SJSA1 (cell line): ENCODE data around the gene OSGEP. TPM values are rescaled to one million over a fixed set of nuclear protein-coding genes. Genes with fewer than 3 reads are reported as not detected.
A peak's percentile ranks its signal among the peaks of the same experiment; 100 is the strongest.
"Not testable (repeated sequence)": the region's sequence is repeated elsewhere in the genome, so short reads cannot be mapped to it uniquely, and the experiment has no call there.

Experiments
- DNase-seq, 2 experiments: peaks; one replicate each; pipeline ENCODE4 v3.0.0-alpha.2; 2015 to 2020; ENCODE audit warnings: low spot score in 2 of 2, low read depth in 1 of 2
- H3K27ac ChIP-seq: fragments of 250-450 bp; sonication (Bioruptor Pico); 2 replicates; pipeline ENCODE4 v1.5.1; 2020; ENCODE audit warnings: mild to moderate bottlenecking, moderate library complexity
- H3K27me3 ChIP-seq: fragments of 250-450 bp; sonication (Bioruptor Pico); replicated peaks from 2 replicates; pipeline ENCODE4 v1.5.1; 2020; ENCODE audit warnings: mild to moderate bottlenecking, moderate library complexity
- H3K36me3 ChIP-seq: fragments of 250-450 bp; sonication (Bioruptor Pico); 2 replicates; pipeline ENCODE4 v1.5.1; 2020; ENCODE audit warnings: mild to moderate bottlenecking
- H3K4me1 ChIP-seq: fragments of 250-450 bp; sonication (Bioruptor Pico); replicated peaks from 2 replicates; pipeline ENCODE4 v1.6.1; 2021; ENCODE audit warnings: mild to moderate bottlenecking
- H3K4me3 ChIP-seq: fragments of 250-450 bp; sonication (Bioruptor Pico); 2 replicates; pipeline ENCODE4 v1.5.1; 2020; ENCODE audit warnings: mild to moderate bottlenecking
- H3K9me3 ChIP-seq: fragments of 250-450 bp; sonication (Bioruptor Pico); replicated peaks from 2 replicates; pipeline ENCODE4 v1.5.1; 2020; ENCODE audit warnings: mild to moderate bottlenecking
- total RNA-seq: library from RNA; depleted of rRNA; stranded (reverse); fragments of >200 nt; shearing (Covaris generic); gene quantifications from 2 replicates; pipeline ENCODE4 v1.2.3, GENCODE V29; 2014

The OSGEP gene
- total RNA-seq, 1 experiment from 2014 or later = 27.3 TPM

- Histone ChIP-seq H3K27me3 (no peaks in the 10 kb centered on the region), H3K27ac (peak overlapping the region; percentile 34), H3K4me1 (peaks cover 13% of the 10 kb centered on the region), H3K4me3 (peak overlapping the region; percentile 66), H3K9me3 (no peaks in the 10 kb centered on the region), H3K36me3 (peaks cover 44% of the 10 kb centered on the region)
- DNase-seq = no peak
Observed at GRCh38 chr14:20460458-20461224, 6.0 kb upstream of the OSGEP start.

- Histone ChIP-seq H3K9me3 (no peaks in the 10 kb centered on the region), H3K4me3 (no peak overlapping the region)
Observed at GRCh38 chr14:20458031-20458789, 3.6 kb upstream of the OSGEP start.

GRCh38 chr14:20456971-20457370 is 2.4 kb upstream of the OSGEP start:
- Histone ChIP-seq H3K27me3 (no peaks in the 10 kb centered on the region), H3K36me3 (peaks cover 51% of the 10 kb centered on the region), H3K4me3 (no peak overlapping the region), H3K4me1 (peaks cover 13% of the 10 kb centered on the region), H3K27ac (no peak overlapping the region), H3K9me3 (no peaks in the 10 kb centered on the region)
- DNase-seq = no peak

More at GRCh38 chr14:20458031-20458789, 3.6 kb upstream of the OSGEP start:
- H3K4me1 ChIP-seq = peaks cover 13% of the 10 kb centered on the region
- peaks cover 44% of the 10 kb centered on the region for H3K36me3 ChIP-seq
- no peak for DNase-seq
- no peak overlapping the region for H3K27ac ChIP-seq
- H3K27me3 ChIP-seq = no peaks in the 10 kb centered on the region

- peak overlapping the region; percentile 57 for H3K4me3 ChIP-seq
- peak in 1 of 2 experiments; percentile 71 for DNase-seq
- peak overlapping the region; percentile 88 for H3K27ac ChIP-seq
Observed at GRCh38 chr14:20455355-20456300, 1.0 kb upstream of the OSGEP start.

GRCh38 chr14:20452831-20453230 is 1.8 kb downstream of the OSGEP start:
- not testable (repeated sequence) for H3K4me1 ChIP-seq, H3K27me3 ChIP-seq, DNase-seq, H3K27ac ChIP-seq, H3K9me3 ChIP-seq, H3K4me3 ChIP-seq
- peaks cover 57% of the 10 kb centered on the region for H3K36me3 ChIP-seq

More at GRCh38 chr14:20455355-20456300, 1.0 kb upstream of the OSGEP start:
- no peaks in the 10 kb centered on the region for H3K9me3 ChIP-seq
- H3K4me1 ChIP-seq = peaks cover 12% of the 10 kb centered on the region
- no peaks in the 10 kb centered on the region for H3K27me3 ChIP-seq
- peaks cover 54% of the 10 kb centered on the region for H3K36me3 ChIP-seq

- H3K9me3 ChIP-seq = no peaks in the 10 kb centered on the region
- H3K4me1 ChIP-seq = no peaks in the 10 kb centered on the region
- H3K4me3 ChIP-seq = no peak overlapping the region
- H3K27ac ChIP-seq = no peak overlapping the region
- DNase-seq = no peak
- H3K36me3 ChIP-seq = peaks cover 58% of the 10 kb centered on the region
- H3K27me3 ChIP-seq = no peaks in the 10 kb centered on the region
Observed at GRCh38 chr14:20446889-20447288, 7.7 kb downstream of the OSGEP start.

- H3K4me1 ChIP-seq, H3K4me3 ChIP-seq, H3K27ac ChIP-seq, H3K9me3 ChIP-seq, H3K27me3 ChIP-seq, DNase-seq: not testable (repeated sequence)
- peaks cover 34% of the 10 kb centered on the region for H3K36me3 ChIP-seq
Observed at GRCh38 chr14:20443650-20444049, 11.0 kb downstream of the OSGEP start.

GRCh38 chr14:20441461-20441860 is 13.2 kb downstream of the OSGEP start:
- no peaks in the 10 kb centered on the region for H3K4me1 ChIP-seq
- peaks cover 12% of the 10 kb centered on the region for H3K36me3 ChIP-seq
- DNase-seq = no peak
- no peaks in the 10 kb centered on the region for H3K9me3 ChIP-seq
- H3K27me3 ChIP-seq = no peaks in the 10 kb centered on the region
- H3K27ac ChIP-seq = no peak overlapping the region
- H3K4me3 ChIP-seq = no peak overlapping the region

GRCh38 chr14:20440882-20441281 is 13.7 kb downstream of the OSGEP start:
- H3K4me3 ChIP-seq = no peak overlapping the region
- no peaks in the 10 kb centered on the region for H3K9me3 ChIP-seq
- H3K4me1 ChIP-seq = no peaks in the 10 kb centered on the region
- H3K36me3 ChIP-seq = peaks cover 6% of the 10 kb centered on the region
- H3K27ac ChIP-seq = no peak overlapping the region
- no peaks in the 10 kb centered on the region for H3K27me3 ChIP-seq
- no peak for DNase-seq

- Histone ChIP-seq H3K36me3 (peaks cover 2% of the 10 kb centered on the region), H3K27ac (no peak overlapping the region), H3K9me3 (no peaks in the 10 kb centered on the region), H3K4me3 (no peak overlapping the region), H3K4me1 (no peaks in the 10 kb centered on the region), H3K27me3 (no peaks in the 10 kb centered on the region)
- no peak for DNase-seq
Observed at GRCh38 chr14:20440465-20440864, 14.1 kb downstream of the OSGEP start.

GRCh38 chr14:20438664-20439063 is 15.9 kb downstream of the OSGEP start:
- no peak for DNase-seq
- Histone ChIP-seq H3K4me1 (no peaks in the 10 kb centered on the region), H3K27me3 (no peaks in the 10 kb centered on the region)

GRCh38 chr14:20436363-20436755 is 18.3 kb downstream of the OSGEP start:
- H3K4me1 ChIP-seq = no peaks in the 10 kb centered on the region
- H3K27ac ChIP-seq = no peak overlapping the region
- DNase-seq = no peak
- H3K36me3 ChIP-seq = no peaks in the 10 kb centered on the region
- H3K27me3 ChIP-seq = no peaks in the 10 kb centered on the region
- H3K4me3 ChIP-seq = no peak overlapping the region
- no peaks in the 10 kb centered on the region for H3K9me3 ChIP-seq

More at GRCh38 chr14:20438664-20439063, 15.9 kb downstream of the OSGEP start:
- Histone ChIP-seq H3K9me3 (no peaks in the 10 kb centered on the region), H3K27ac (no peak overlapping the region), H3K4me3 (no peak overlapping the region), H3K36me3 (no peaks in the 10 kb centered on the region)

- H3K27ac ChIP-seq = no peak within 1 kb of the TSS
- no peak within 1 kb of the TSS for H3K4me3 ChIP-seq
- no peaks in the 10 kb centered on the region for H3K9me3 ChIP-seq
- no peaks in the 10 kb centered on the region for H3K27me3 ChIP-seq
- no peaks in the 10 kb centered on the region for H3K4me1 ChIP-seq
- no peak for DNase-seq
- no peaks in the 10 kb centered on the region for H3K36me3 ChIP-seq
Observed at GRCh38 chr14:20435582-20436362, 18.8 kb downstream of the OSGEP start, which contains the start of gene KLHL33. TSS of gene KLHL33 (minus strand) at chr14:20436166. CDS start at chr14:20435811, 355 bp downstream.
